HG03378 (cell line): ENCODE data around the gene AKAP13.
"Not testable (repeated sequence)": the region's sequence is repeated elsewhere in the genome, so short reads cannot be mapped to it uniquely, and the experiment has no call there.

ENCODE experiments used
- ATAC-seq: cut with Tn5 transposase; IDR thresholded peaks from one replicate; pipeline ENCODE4 v1.9.1; 2021; ENCODE audit warnings: mild to moderate bottlenecking, moderate library complexity; ENCODE audit not compliant: unreplicated experiment

AKAP13 gene, protein sequence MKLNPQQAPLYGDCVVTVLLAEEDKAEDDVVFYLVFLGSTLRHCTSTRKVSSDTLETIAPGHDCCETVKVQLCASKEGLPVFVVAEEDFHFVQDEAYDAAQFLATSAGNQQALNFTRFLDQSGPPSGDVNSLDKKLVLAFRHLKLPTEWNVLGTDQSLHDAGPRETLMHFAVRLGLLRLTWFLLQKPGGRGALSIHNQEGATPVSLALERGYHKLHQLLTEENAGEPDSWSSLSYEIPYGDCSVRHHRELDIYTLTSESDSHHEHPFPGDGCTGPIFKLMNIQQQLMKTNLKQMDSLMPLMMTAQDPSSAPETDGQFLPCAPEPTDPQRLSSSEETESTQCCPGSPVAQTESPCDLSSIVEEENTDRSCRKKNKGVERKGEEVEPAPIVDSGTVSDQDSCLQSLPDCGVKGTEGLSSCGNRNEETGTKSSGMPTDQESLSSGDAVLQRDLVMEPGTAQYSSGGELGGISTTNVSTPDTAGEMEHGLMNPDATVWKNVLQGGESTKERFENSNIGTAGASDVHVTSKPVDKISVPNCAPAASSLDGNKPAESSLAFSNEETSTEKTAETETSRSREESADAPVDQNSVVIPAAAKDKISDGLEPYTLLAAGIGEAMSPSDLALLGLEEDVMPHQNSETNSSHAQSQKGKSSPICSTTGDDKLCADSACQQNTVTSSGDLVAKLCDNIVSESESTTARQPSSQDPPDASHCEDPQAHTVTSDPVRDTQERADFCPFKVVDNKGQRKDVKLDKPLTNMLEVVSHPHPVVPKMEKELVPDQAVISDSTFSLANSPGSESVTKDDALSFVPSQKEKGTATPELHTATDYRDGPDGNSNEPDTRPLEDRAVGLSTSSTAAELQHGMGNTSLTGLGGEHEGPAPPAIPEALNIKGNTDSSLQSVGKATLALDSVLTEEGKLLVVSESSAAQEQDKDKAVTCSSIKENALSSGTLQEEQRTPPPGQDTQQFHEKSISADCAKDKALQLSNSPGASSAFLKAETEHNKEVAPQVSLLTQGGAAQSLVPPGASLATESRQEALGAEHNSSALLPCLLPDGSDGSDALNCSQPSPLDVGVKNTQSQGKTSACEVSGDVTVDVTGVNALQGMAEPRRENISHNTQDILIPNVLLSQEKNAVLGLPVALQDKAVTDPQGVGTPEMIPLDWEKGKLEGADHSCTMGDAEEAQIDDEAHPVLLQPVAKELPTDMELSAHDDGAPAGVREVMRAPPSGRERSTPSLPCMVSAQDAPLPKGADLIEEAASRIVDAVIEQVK (N-terminal part only)

DNA sequence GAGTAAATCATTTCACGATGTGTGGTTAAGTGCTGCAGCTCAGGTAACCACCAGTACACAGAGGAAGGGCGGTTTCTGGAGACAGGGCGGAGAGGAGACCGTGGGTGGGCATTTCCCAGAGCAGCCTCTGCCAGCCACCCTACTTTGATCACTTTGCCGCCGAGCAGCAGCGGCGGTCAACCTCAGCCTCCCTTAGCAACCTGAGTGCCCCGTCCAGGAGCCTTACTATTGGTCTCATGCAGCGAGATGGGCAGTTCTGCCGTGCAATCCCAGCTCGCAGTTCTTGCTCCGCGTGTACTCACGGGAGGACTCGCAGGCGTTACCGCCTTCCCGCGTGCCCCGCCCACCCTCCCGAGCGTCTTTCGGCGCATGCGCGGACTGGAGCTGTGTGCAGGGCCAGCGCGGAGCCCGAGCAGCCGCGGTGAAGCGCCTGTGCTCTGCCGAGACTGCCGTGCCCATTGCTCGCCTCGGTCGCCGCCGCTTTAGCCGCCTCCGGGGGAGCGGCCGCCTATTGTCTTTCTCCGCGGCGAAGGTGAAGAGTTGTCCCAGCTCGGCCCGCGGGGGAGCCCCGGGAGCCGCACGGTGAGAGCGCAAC lies at the start of gene AKAP13:
Gene AKAP13 (plus strand): TSS at position 387 of the 595 bp plus-strand sequence. CDS start 105,118 bp downstream, outside the sequence.
- peak; percentile 91 for ATAC-seq

DNA sequence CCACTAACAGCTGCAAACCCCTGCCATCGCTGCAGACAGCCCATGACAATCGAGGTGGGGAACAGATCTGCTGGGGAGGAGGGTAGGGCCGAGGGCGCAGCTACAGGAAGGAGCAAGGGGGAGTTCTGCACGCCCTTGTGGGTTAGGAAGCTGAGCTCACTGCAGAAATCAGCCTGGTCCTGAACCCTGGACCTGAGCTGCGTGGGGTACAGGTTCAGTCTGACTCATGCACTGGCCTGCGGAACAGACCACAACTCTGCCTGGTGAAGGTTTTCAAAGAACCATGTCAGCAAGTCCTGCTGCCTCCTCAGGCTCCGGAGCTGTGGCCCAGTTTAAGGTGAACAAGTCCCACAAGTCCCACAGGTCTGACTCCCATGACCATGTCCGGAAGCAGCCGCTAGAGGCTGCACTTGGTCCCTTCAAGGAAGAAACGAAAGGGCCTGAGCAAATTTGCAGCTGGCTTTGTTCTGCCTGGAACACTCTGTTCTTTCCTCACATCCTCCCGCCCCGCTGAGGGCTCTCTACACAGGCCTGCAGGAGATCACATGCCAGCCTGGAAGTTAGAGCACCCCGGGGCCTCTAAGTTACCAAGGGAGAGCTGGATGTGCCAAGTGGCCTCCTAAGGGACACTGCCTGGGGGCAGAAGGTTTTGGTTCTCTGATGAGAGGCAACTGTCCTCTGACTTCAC lies 49.4 kb upstream of the AKAP13 start:
- peak; percentile 78 for ATAC-seq

DNA sequence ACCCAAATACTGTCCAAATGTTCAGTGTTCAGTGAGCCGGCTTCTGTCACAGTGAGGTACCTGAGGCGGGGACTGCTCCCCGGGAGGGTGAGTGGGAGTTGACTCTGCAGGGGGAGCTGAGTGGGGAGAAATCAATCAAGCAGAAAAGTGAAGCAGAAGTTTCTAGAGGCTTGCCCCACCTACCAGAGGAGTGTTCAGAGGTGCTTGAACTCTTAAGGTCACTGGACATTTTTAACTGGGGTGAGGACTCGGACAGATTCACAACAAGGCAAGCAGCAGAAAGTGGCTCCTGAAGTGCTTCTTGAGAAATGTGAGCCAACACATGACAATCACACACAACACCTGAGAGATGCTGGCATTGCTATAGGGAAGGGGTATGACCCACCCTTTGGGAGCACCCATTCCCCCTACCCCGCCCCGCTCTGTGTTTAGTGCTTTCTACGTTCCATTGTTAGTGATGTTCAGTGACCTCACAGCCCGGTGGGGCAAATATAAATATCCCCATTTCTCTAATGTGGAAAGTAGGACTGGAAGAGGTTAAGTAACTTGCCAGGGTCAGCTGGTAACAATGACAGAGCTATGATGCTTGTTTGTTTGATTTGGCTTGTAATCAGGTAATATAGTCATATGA lies 48.6 kb upstream of the AKAP13 start:
- no peak for ATAC-seq

DNA sequence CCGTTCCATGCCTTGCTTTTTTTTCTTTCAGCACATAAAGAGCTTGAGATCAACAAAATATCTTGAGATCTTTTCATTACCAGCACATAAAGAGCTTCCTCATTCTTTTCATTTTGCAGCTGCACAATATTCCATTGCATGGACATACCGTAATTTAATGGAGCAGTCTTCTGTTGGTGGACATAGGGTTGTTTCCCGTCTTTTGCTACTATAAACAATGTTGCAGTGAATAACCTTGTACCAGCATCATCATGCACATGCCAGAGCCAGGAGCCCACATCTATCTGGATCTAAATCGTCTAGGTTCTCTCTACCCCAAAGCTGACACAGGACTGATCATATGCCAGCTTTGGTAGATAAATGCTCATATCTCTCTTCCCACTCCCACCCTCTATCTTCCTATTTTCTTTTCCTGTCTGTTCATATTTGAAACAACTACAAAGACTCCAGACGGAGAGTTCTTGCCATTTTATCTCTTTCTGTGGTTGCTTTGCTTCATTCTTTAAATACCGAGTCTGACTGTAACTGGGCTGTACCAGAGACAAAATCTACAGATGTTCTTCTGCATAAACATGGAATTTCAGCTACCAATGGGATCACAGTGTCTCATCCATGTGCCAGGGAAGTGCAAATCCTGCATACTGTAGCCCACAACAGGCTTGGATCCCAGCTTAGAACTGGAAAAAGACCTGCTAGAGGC lies 47.1 kb upstream of the AKAP13 start:
- no peak for ATAC-seq

DNA sequence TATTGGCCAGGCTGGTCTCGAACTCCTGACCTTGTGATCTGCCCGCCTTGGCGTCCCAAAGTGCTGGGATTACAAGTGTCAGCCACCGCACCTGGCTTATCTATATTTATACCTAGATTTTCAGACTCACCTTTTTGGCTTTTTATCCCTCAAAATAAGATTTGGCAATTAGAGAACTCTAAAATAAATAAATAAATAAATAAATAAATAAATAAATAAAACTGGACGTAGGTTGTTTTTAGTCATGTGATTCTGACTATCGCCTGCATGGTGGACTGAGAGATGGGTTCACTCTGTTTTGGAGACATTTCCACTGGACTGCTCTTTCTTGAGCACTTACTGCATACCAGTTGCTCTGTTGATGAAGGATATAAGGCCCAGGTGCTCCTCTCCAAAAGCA lies 46.2 kb upstream of the AKAP13 start:
- no peak for ATAC-seq

DNA sequence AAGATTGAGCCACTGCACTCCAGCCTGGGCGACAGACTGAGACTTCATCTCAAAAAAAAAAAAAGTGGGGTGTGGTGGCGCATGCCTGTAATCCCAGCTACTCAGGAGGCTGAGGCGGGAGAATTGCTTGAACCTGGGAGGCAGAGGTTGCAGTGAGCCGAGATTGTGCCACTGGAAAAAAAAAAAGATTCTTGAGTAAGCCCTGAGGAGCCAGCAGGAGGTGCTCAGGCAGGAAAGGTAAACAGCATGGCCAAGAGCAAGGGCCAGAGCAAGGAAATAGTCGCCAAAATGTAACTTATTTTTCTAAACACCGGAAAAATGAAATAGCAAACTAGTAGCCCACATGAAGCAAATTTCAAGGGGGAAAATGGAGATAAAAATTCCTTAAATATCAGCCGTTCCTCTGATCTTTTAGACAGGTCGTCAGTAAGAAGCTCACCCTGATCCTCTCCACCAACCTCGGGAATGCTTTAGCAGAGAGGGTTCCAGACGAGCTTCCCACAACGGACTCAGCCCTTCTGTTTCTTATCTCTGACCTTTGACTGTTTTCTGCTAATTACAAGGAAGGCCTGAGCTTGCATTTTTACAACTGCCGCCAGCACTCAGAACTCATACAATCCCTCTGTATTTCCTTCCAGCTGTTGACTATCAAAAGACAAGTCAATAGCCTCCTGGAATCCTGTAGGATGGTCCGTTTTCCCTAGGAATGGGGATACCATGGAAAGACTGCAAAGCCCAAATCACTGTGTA lies 45.0 kb upstream of the AKAP13 start:
- no peak for ATAC-seq

DNA sequence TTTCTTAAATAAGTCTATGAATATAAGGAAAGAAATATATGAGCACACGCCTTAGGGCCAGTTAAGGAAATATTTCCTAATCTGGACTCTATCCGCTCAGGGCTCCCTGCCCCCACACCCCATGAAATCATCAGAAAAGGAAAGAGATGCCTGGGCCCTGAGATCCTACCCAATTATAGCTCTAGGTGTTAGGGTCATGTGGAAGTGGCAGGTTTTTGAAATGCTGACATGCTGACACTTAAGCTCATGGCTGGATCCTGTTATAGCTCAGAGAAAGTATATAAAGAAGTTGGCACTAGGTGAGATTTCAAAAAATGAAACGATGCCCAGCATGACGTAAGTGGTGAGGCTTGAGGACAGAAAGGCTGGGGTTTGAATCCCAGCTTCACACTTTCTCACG lies 43.5 kb upstream of the AKAP13 start:
- ATAC-seq, result no peak

DNA sequence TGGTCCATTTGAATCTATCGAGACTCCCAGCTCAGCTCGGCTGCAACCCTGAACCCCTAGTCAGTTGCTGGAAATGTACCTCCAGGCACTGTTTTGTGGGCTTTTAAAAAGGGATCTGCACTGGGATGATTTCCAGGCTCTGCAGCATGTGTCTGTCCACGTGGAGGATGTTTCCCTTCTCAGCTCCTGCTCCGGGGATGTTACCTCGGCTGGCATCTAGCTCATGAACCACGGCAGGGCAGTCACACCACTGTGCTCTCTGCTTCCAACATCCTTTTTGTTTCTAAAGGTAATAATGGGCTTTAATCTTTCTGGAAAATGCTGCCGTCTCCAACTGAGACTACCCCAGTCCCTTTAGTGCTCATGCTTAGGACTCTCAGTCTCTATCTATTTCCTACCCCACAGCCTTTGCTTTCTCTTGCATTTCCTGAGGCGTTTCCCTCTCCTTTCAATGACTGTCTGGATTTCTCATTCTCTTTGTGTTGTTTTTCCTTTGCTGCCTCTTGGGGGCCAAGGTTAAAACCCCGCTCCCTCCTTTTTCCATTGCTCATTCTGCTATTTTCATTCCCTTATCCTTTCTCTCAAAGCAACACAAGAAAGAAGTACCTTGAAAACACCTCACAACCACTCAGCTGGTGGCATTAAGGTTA lies 42.9 kb upstream of the AKAP13 start:
- ATAC-seq, result no peak

DNA sequence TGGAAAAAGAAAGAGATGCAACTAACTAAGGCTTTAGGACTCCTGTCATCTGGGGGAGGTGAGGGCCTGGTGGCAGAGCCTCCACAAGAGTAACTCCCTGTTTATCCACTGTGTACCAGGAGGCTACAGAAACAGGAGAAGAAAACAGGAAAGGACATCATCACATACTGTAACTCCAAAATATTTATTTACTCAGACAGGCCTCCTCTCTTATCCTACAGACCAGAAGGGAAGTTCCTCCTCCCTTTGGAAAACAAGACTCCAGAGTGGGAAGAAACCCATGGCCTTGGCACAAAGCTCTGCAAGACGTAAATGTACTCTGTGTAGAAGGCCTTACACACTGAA lies 40.1 kb upstream of the AKAP13 start:
- ATAC-seq, result no peak

DNA sequence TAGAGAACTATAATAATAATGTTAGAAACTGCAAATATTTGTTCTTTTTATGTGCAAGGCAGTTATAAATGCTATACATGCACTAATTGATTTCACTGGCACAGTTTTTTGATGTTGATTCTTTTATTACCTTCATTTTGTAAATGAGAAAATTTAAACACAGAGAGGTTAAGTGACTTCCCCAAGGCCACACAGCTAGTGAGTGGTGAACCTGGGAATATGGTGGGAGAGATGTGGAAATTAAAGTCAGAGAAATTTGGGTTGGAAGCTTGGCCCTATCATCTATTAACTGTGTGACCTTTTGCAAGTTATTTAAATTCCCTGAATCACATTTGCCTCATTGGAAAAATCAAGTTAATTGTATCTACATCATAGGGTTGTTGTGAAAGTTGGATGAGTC lies 39.6 kb upstream of the AKAP13 start:
- no peak for ATAC-seq

DNA sequence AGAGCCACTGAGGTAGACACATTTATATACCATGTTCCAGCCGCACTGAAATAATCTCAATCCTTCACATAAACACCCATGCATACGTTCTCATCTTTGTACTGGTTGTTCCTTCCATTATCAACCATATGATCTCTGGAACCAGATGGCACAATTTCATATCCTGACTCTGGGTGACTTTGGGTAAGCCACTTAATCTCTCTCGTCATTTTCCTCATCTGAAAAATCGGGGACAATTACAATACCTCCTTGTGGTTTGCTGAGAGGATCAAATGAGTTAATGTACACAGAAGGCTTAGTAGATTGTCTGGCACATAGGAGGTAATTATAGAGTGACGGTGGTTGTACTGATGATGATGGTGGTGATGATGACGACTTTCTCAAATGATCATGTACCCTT lies 38.2 kb upstream of the AKAP13 start:
- ATAC-seq, result not testable (repeated sequence)

DNA sequence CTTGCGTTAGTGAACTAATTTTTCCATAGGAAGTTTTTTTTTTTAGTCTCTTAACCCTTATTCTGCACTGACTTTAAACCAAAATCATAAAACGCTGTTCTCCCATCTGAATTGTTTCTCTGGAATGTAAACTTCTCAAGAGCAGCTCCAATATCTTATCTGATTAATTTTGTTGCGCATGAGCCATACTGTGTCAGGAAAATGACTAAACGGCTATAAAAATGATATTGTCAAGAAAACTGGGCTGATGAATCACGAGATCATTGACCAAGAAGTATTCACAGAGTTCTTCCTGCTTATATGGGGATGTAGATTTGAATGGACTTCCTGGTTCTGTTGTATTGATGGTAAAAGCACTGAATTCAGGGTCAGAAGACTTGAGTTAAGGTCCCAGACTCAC lies 37.0 kb upstream of the AKAP13 start:
- not testable (repeated sequence) for ATAC-seq

DNA sequence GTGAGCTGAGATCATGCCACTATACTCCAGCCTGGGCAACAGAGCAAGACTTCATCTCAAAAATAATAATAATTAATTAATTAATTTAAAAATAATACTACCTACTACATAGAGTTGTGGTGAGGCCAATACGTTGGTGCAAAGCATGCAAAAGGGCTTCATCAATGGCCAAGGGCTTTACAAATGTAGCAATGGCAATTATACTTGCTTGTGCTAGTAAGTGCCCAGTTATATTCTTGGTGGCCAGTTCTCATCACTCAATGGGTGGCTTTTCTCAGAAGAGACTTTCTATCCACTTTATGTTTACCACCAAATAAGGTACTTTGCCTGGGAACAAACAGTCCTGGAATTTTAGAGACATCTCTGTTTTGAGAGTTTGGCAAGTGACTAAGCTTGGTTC lies 36.2 kb upstream of the AKAP13 start:
- not testable (repeated sequence) for ATAC-seq

DNA sequence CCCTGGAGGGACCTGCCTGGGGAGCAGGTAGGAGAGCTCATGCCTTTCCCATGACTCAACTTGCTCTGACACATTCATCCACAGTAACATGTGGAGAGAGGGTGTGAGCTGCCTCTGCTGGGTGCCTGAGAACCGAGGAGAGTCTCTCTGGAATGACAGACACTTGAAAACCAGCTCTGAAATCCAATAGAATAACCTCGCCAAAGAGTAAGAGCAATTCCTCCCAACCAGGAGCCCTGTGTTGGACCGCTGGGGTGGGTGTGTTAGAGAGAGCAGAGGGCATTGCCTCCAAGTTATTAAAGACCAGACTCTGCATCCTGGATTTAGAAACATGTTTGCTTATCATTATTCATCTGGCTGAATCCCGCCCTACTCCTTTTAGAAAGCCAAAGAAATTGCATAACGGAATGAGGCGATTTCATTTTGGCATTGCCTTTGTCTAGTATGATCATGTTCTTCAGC lies 35.7 kb upstream of the AKAP13 start:
- not testable (repeated sequence) for ATAC-seq

DNA sequence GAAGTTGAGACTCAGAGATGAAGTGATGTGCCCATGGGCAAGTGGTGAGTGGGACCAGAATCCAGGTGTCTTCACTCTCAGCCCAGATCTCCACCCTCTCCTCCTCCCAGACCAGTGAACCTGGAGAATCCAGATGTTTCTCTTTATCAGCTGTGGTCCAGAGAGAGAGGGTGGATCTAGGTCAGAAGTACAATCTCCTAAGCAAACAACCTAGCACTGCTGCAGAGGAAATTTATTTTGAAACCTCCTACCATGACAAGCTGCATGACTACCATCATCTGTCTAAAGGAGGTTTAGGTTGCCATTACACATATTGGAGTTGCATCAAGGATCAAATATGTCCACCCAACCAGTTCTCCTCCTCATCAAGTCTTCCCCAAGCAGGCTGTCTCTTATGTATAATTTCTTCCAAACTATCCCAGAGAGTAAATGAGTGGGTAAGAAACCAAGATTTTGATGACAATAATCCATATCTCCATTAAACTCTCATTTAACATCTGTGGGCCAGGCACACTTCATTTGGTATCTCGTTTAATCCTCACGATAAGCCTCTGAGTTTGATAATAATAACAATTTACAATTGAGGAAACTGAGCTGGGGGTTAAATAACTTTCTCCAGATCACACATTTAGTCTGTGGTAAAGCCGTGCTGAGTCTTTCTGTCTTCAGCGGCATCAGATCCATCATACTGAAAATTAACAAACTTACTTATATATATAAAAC lies 35.0 kb upstream of the AKAP13 start:
- ATAC-seq, result not testable (repeated sequence)

DNA sequence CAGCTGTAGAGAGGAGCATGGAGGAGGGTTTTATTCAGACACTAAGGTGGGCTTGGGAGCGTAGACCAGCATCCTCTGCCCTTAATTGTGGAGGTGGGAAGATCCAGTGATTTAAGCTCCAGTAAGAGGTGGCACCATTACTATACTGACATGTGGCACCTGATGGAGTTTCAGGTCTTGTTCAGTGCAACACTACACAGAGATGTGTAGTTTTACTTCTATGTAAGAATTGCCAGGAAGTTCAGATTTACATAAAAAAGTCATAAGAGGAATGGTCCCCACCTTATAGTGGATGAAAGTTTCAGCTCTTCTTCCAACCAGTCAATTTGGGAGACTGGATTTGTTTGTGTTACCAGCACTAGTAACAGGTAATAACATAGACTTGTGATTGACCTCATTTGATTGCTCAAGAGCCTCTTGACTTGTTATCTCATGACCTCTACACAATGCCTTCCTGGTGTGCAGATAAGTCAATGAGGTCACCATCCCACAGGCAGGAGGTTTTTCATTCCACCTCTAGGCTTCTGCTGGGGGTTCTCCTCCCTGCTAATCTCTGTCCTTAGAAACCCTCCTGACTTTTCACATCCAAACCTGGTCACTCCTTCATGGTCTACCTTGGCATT lies 33.8 kb upstream of the AKAP13 start:
- ATAC-seq, result not testable (repeated sequence)
